Measurements from ENCODE around the gene PCSK2.

GRCh38 chr20:17273717-17274116, 46.9 kb downstream of the PCSK2 start:
- TF ChIP-seq, protein P1, sequence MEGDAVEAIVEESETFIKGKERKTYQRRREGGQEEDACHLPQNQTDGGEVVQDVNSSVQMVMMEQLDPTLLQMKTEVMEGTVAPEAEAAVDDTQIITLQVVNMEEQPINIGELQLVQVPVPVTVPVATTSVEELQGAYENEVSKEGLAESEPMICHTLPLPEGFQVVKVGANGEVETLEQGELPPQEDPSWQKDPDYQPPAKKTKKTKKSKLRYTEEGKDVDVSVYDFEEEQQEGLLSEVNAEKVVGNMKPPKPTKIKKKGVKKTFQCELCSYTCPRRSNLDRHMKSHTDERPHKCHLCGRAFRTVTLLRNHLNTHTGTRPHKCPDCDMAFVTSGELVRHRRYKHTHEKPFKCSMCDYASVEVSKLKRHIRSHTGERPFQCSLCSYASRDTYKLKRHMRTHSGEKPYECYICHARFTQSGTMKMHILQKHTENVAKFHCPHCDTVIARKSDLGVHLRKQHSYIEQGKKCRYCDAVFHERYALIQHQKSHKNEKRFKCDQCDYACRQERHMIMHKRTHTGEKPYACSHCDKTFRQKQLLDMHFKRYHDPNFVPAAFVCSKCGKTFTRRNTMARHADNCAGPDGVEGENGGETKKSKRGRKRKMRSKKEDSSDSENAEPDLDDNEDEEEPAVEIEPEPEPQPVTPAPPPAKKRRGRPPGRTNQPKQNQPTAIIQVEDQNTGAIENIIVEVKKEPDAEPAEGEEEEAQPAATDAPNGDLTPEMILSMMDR (IDR thresholded peaks at IDR 0.05), result no peak
- TF ChIP-seq POLR2A (IDR thresholded peaks at IDR 0.05), result no peak

Measured in esophagus squamous epithelium (tissue), 4 donors.